ENCODE measurements around the gene L3MBTL4. TPM values are rescaled to one million over a fixed set of nuclear protein-coding genes. Genes with fewer than 3 reads are reported as not detected.

The L3MBTL4 gene
- total and polyA plus RNA-seq, 9 of the 15 experiments (the other 6 are each of a cell fraction or from before 2014, with no cell fraction given) = not detected

DNA sequence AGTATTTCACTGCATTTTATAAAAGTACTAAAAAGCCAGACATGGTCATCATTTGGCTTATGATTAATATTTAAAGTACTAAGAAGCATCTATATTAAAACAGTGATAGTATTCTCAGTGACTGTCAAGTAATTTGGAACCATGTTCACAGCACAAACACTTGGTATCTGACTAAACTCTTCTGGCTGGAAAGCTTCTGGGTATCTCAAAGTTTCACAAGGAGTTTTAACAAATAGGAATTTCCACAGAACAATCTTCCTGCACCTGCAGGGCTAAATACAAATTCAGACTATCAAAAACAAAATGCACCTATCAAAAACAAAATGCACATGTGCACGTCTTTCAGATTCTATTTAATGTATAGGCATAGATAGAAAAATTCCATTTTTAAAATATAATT lies 158.8 kb downstream of the L3MBTL4 start:
- H2AFZ ChIP-seq (ENCODE audit: low read depth, low read length) = no peak overlapping the region
- no peak overlapping the region for H3K4me3 ChIP-seq
- no peak overlapping the region for H3K9ac ChIP-seq (ENCODE audit: insufficient read depth in 1 of 2, low read depth in 2 of 2, low read length in 2 of 2)
- no peak overlapping the region for H3K4me2 ChIP-seq (ENCODE audit: insufficient read depth, low read length)
- no peaks in the 10 kb centered on the region for H3K36me3 ChIP-seq (ENCODE audit: control insufficient read depth, insufficient read depth, low read length)
- intact Hi-C loops (cut with micrococcal nuclease) (no loop called here), in situ Hi-C loops (cut with MboI) (no loop called here)
- H3K4me1 ChIP-seq (replicated peaks in 1 of 2; ENCODE audit: control insufficient read depth in 2 of 2, insufficient read depth in 2 of 2, low read length in 2 of 2) = no peaks in the 10 kb centered on the region
- H3K79me2 ChIP-seq (ENCODE audit: control insufficient read depth, insufficient read depth, low read length) = no peaks in the 10 kb centered on the region
- BruUV-seq (replicated peaks) = no TSS peak
- H3K9me3 ChIP-seq (replicated peaks; ENCODE audit: control insufficient read depth, insufficient read depth, low read depth, low read length) = no peaks in the 10 kb centered on the region
- ChIA-PET POLR2A (no interaction called here), CTCF (ENCODE audit: low intra/inter-chr PET ratio) (no interaction called here)
- FAIRE-seq (no peak), ATAC-seq (no peak), DNase-seq (ENCODE audit: extremely low read depth in 1 of 4, low spot score in 3 of 4) (no peak)
- H3K9me1 ChIP-seq (ENCODE audit: control insufficient read depth, insufficient read depth, low read length) = no peaks in the 10 kb centered on the region
- 0% methylated on average over 1 of the region's 1 CpG for WGBS (ENCODE audit: insufficient coverage, low coverage, missing lambda C conversion rate)
- H3K27ac ChIP-seq (ENCODE audit: extremely low read depth, low read depth, low read length) = no peak overlapping the region
- TF ChIP-seq SNRNP70 (optimal IDR thresholded peaks at IDR 0.05; ENCODE audit: low read depth, low read length) (no peak), ESRRB (CRISPR knock-in tag; IDR thresholded peaks at IDR 0.05; ENCODE audit: borderline replicate concordance) (no peak), NCOR1 (IDR thresholded peaks at IDR 0.05) (no peak), ZFX (CRISPR knock-in tag; IDR thresholded peaks at IDR 0.05) (no peak), PHB (CRISPR knock-in tag; IDR thresholded peaks at IDR 0.05) (no peak), ZNF143 (CRISPR knock-in tag; IDR thresholded peaks at IDR 0.05) (no peak), POLR2AphosphoS5 (IDR thresholded peaks at IDR 0.05; ENCODE audit: control insufficient read depth, insufficient read depth, low read depth, low read length) (no peak)
- no peaks in the 10 kb centered on the region for H3K27me3 ChIP-seq (ENCODE audit: control insufficient read depth in 2 of 2, insufficient read depth in 2 of 2, low read length in 2 of 2)
- H4K20me1 ChIP-seq (replicated peaks; ENCODE audit: control insufficient read depth, insufficient read depth, low read length) = no peaks in the 10 kb centered on the region

DNA sequence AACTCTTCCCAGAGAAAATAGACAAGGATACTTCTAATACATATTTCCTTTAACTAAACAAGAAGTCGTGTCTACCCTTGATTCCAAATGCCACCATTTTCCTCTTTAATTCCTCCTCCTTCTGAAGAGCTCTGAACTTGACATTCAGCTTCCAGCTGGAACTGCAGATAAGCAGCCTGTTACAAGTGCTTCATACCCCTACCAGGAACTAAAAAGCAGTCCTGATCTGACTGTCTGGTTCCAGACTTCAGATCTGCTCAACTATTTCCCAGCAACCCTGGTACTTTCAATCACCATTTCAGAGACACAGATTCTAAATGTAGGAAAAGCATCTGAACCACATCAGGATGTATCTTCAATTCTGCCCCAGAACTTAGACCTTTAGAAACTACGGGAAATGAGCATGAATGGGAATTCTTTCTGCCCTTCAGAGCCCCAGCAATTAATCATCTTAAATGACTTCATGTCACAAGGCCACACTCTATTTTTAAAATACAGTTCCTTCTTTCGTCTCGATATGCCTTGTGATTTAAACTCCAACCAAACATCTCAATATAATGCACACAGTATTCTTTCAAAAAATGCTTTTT lies 159.5 kb downstream of the L3MBTL4 start:
- POLR2A ChIA-PET = no interaction called here
- Histone ChIP-seq H3K9ac (ENCODE audit: insufficient read depth in 1 of 2, low read depth in 2 of 2, low read length in 2 of 2) (no peak overlapping the region), H3K27me3 (ENCODE audit: control insufficient read depth in 2 of 2, insufficient read depth in 2 of 2, low read length in 2 of 2) (no peaks in the 10 kb centered on the region), H3K4me1 (replicated peaks in 1 of 2; ENCODE audit: control insufficient read depth in 2 of 2, insufficient read depth in 2 of 2, low read length in 2 of 2) (no peaks in the 10 kb centered on the region), H3K9me1 (ENCODE audit: control insufficient read depth, insufficient read depth, low read length) (no peaks in the 10 kb centered on the region), H3K4me2 (ENCODE audit: insufficient read depth, low read length) (no peak overlapping the region), H4K20me1 (replicated peaks; ENCODE audit: control insufficient read depth, insufficient read depth, low read length) (no peaks in the 10 kb centered on the region), H3K36me3 (ENCODE audit: control insufficient read depth, insufficient read depth, low read length) (no peaks in the 10 kb centered on the region), H3K9me3 (replicated peaks; ENCODE audit: control insufficient read depth, insufficient read depth, low read depth, low read length) (no peaks in the 10 kb centered on the region), H3K27ac (ENCODE audit: extremely low read depth, low read depth, low read length) (no peak overlapping the region), H3K4me3 (no peak overlapping the region), H3K79me2 (ENCODE audit: control insufficient read depth, insufficient read depth, low read length) (no peaks in the 10 kb centered on the region), H2AFZ (ENCODE audit: low read depth, low read length) (no peak overlapping the region)
- CTCF ChIA-PET (ENCODE audit: low intra/inter-chr PET ratio) = interaction anchor here (0.6 kb wide), 1 partner anchor 89 kb away, joined by 4 read pairs; no protein-coding TSS in a partner anchor
- 0% methylated on average over 4 of the region's 4 CpGs for WGBS (ENCODE audit: insufficient coverage, low coverage, missing lambda C conversion rate)
- DNase-seq (ENCODE audit: extremely low read depth in 1 of 4, low spot score in 3 of 4) (no peak), FAIRE-seq (no peak), ATAC-seq (no peak)
- TF ChIP-seq ZNF175 (CRISPR knock-in tag; IDR thresholded peaks at IDR 0.05; ENCODE audit: low read depth) (no peak), GATAD2B (IDR thresholded peaks at IDR 0.05; ENCODE audit: borderline replicate concordance) (no peak)
- TF ChIP-seq, protein P1, sequence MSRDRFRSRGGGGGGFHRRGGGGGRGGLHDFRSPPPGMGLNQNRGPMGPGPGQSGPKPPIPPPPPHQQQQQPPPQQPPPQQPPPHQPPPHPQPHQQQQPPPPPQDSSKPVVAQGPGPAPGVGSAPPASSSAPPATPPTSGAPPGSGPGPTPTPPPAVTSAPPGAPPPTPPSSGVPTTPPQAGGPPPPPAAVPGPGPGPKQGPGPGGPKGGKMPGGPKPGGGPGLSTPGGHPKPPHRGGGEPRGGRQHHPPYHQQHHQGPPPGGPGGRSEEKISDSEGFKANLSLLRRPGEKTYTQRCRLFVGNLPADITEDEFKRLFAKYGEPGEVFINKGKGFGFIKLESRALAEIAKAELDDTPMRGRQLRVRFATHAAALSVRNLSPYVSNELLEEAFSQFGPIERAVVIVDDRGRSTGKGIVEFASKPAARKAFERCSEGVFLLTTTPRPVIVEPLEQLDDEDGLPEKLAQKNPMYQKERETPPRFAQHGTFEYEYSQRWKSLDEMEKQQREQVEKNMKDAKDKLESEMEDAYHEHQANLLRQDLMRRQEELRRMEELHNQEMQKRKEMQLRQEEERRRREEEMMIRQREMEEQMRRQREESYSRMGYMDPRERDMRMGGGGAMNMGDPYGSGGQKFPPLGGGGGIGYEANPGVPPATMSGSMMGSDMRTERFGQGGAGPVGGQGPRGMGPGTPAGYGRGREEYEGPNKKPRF (IDR thresholded peaks at IDR 0.05; ENCODE audit: low read depth, low read length) = no peak
- in situ Hi-C loops (cut with MboI) (no loop called here), intact Hi-C loops (cut with micrococcal nuclease) (no loop called here)
- BruUV-seq (replicated peaks) = no TSS peak

Measured in K562 (cell line).